Stimulated activated CD4-positive, alpha-beta T cell treated with anti-CD3 and anti-CD28 coated beads, TNF-alpha, amount 100 ng/mL, for 24 hours (primary cell): ENCODE results near the gene CRACR2B.
A peak's percentile ranks its signal among the peaks of the same experiment; 100 is the strongest.

Source experiments
- DNase-seq, 3 experiments: peaks; one replicate each; pipeline ENCODE4 v3.0.0-alpha.2; 2020; ENCODE audit warnings: low read depth in 3 of 3

CRACR2B gene

DNA sequence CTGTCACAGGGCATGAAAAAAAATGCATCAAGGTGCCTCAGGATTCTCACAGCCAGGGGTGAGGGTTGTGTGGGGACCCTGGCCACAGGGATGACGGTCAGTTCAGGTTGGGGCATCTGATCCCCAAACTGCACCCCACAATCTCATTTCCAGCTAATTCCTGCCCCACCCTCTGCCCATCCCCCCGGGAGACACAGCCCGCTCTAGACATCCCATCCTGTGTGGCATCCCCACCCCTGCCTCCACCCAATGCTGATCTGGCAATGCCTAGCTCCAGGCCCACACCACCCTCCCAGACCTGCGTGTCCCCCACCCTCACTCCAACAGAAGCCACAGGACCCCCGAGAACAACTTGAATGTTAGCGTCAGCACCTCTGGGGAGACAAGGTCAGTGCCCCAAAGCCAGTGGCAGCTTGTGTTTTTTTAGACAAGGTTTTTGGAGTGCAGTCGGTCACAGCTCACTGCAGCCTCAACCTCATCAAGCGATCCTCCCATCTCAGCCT is 40.2 kb downstream of the CRACR2B start:
- no peak for DNase-seq

DNA sequence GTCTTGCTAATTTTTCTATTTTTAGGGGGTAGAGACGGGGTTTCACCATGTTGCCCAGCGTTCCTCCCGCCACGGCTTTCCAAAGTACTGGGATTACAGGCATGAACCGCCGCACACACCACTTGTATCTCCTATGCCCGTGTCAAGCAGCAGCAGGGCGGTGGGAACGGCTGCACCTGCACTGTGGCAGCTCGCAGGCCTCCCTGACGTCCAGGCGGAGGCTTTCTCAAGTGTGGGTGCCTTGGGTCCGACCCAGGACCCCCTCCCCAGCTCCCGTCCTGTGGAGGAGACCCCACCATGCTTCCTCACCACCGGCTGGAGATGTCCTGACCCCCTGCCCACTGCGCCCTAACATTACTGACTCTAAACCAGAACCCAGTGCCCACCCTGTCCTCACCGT is 40.7 kb downstream of the CRACR2B start:
- DNase-seq: no peak

DNA sequence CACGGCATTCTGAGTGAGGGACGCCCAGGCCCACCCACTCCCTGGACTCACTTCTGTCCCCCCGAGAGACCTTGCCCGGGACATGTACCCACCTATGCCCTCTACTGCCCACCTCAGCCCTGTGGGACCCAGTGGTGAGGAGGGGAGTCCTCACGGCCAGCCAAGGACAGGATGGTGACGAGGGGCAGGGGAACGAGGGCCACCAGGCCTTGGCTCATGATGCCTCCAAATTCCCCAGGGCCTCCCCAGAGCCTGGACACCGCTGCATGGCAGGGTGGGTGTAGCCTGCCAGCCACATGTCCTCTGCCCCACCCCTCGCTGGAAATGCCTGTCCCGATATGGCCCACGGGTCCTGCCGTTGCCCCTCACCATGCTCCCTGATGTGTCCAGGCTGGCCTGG is 41.1 kb downstream of the CRACR2B start:
- no peak for DNase-seq

DNA sequence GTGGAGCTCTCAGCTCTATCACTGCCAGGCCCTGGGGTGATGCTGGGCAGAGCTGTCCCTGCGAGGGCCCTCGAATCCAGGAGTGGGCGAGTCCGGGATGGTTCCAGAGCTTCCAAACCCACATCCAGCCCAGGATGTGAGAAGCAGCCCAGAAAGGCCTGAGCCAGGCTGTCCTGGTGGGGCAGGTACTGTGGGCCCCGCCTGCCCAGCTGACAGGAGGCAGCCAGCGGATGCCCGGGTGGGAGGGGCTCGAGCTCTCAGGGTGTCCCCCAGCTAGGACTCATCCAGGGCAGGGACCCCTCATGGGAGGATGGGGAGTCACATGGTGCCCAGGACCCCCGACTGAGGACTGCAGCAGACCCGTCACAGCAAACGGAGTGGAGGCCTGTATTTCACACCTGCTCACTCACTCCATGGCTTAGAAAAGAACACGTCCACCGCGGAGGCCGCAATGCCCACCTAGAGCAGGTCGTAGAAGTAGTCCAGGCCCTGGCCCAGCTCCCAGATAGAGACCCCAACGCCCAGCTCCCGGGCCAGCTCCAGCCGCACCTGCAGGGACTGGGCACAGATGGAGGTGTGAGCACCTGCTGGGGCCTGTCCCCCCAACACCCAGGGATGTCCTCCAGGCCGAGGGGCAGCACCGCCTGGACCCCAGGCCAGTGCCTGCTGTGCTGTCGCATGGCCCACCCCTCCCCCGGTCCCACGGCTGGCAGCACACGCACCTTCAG is 41.8 kb downstream of the CRACR2B start:
- no peak for DNase-seq

DNA sequence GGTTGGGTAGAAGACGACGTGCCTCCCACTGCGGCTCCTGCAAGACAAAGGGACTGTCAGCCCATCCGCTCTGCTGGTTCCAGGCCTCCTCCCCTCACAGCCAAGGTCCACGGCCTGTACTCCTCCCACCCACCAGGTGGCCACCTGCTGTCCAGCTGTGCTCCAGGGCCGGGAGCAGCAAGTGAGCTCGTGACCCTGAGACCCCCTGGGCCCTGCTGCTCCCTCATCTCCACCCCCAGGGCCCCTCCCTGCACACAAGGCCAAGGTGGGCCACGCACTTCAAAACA is 42.4 kb downstream of the CRACR2B start:
- DNase-seq: no peak

DNA sequence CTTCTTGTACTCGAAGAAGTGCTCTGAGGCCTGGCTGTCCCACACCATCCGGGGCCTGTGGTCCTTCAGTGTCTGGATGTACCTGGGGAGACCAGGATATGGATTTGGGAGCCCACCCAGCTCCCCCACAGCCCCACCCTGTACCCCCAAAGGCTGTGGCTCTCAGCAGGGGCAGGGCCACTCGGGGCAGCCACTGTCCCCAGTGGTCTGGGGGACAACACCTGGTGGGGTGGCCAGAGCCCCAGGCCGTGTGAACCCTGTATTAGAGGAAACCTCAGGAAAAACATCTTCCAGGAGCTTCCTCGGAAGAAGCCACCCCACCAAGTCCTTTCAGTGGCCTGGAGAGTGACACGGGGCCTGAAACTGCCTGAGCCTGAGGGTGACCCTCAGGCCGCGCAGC is 42.7 kb downstream of the CRACR2B start:
- no peak for DNase-seq

DNA sequence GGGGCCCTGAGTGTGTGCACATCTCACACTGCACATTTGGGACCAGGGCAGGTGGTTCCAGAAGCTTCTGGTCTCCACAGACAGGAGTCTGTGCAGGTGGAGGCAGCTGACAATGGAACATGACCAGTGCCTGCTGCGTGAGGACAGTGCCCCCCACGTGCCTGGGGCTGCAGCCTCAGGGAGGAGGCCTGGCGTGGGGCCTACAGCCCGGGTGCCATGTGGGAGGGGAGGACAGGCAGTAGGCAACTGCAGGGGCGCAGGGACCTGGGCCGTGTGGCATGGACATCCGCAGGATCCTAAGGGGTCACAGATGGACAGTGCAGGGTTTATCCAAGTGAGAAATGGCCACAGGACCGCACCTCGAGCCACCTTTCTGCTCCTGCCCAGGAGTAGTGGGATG is 43.8 kb downstream of the CRACR2B start:
- no peak for DNase-seq

DNA sequence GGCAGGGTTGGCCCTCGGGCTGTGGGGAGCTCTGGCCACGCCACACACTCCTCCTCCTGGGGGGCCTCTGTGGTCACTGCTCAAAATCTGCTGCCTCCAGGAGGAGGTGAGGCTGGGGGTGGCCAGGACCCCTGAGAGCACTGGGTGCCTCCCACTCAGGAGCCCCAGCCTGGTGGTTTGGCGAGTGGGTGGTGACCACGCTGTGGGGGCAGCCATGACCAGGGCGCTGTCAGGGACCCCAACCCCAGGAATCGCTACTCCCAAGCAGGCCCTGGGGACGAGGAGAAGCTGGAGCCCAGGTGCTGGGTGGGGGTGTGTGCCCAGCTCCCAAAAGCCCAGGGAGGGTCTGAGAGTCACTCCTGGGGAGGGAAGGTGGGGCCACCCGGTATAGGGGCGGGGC is 45.1 kb downstream of the CRACR2B start:
- no peak for DNase-seq

DNA sequence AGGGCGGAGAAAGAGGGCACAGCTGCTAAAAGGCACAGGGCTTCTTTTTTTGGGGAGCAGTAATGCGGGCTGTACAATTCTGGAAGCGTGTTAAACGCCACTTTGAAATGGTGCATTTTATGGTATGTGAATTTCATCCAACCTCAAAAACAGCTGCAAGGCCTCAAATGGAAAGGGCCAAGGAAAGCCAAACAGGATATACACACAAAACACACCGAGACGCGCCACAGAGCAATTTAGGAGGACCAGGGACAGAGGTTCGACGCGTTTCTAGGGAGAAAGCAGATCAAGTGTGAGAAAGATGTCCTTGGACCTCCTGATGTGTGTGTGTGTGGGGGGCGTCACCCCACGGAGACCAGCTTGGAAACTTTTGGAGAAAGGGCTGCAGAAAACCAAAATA is 46.0 kb downstream of the CRACR2B start:
- DNase-seq: no peak

DNA sequence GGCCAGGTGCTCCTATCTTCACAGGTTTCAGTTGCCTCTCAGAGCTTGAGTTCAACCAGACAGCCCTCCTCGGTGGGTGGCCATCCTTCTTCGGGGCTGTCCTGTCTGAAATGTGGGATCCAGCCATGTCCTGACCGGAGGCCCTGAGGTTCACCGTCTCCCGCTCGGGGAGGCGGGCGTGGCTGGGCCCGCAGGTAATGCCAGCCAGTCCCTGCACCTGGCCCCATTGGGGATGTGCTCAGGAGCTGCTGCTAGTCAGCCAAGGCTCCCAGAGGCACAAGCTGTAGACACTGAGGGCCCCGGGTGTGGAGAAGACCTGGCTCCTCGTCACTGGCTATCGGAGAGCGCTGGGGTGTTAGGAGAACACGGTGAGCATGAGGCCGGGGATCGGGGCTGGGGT is 47.5 kb downstream of the CRACR2B start:
- no peak for DNase-seq

DNA sequence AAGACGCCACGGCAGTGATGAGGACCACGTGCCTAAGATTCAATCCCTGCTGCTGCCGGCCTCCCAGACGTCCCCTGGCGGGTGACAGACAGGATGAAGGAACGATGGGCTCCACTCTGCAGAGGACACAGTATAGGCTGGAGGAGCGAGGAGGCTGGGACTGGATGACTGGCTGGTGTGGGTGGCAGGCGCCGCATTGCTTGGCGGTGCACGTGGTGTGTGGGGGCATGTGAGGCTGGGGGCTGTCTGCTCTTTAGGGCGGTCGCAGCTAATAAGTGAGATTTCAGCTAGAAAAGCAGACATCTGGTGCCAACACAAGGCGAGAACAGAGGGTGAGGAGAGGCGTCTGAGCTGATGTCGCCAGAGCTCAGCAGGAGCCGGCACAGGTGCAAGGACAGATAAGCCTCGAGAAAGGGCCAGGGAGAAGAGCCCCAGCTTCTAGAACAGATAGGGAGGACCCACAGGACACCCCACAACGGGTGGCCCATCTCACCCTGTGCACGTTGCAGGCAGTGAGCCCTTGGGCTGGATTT is 48.1 kb downstream of the CRACR2B start:
- no peak for DNase-seq

DNA sequence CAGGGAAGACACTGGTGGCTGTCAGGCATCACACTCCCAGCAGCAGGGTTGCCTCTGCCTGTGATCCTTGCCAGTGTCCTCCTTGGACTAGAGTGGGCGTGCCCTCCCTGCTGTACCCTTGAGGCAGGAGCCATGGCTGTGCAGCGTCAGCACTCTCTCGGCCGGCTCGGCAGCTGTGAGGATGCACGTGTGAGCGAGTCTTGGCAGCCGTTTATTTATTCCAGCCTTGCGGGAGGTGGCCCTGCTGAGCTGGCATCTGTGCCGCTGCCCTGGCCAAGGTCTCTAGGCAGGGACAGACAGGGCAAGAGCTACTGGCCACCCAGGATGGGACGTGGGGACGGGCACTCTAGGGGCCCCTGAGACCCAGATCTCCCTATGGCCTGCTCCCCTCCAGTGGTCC is 48.8 kb downstream of the CRACR2B start:
- no peak for DNase-seq

DNA sequence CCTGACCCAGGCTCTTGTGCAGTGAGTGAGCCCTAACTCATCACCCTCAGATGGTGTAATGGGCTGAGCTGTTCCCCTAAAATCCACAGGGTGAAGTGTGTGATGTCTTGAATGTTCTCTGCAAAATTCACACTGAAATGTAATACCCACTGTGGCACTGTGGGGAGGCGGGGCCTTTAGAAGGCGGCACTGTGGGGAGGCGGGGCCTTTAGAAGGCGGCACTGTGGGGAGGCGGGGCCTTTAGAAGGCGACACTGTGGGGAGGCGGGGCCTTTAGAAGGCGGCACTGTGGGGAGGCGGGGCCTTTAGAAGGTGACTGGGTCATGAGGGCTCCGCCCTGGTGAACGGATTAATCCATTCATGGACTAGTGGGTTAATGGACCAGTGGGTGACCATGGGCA is 49.8 kb downstream of the CRACR2B start:
- DNase-seq: peak in 1 of 3 experiments; percentile 26

DNA sequence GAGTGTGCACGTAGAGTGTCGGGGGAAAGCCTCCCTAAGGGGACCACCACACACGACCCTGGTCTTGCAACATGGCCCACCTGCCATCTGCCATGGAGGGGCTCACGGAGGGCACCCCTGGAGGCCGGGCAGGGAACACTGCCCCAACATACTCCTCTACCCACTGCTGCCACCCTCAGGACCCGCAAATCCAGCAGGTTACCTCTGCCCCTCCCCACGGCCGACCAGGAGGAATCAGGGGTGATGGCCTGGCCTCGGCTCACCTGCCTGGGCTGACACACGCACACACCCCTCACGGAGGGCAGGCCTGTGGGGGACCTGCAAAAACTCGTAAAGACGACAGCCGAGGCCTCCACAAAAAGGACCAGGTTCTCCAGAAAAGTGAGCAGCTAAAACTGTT is 52.7 kb downstream of the CRACR2B start:
- DNase-seq: no peak
